WTC11 (cell line): ENCODE data around the gene RPL19.

ENCODE experiments used
- ATF2 ChIP-seq: sonication (generic); formaldehyde crosslinking; IDR thresholded peaks from 2 replicates; pipeline ENCODE4 v1.8.1; 2022; ENCODE audit warnings: low read depth, missing genetic modification reagents, borderline replicate concordance
- CREB1 ChIP-seq: sonication (generic); formaldehyde crosslinking; IDR thresholded peaks from 2 replicates; pipeline ENCODE4 v1.8.0; 2023; ENCODE audit warnings: mild to moderate bottlenecking, missing genetic modification reagents
- ESRRA ChIP-seq: sonication (generic); formaldehyde crosslinking; IDR thresholded peaks from 2 replicates; pipeline ENCODE4 v1.8.1; 2022; ENCODE audit warnings: mild to moderate bottlenecking, missing genetic modification reagents, borderline replicate concordance
- FOXJ3 ChIP-seq: sonication (generic); formaldehyde crosslinking; IDR thresholded peaks from 2 replicates; pipeline ENCODE4 v1.9.0; 2021; ENCODE audit warnings: missing genetic modification reagents, mild to moderate bottlenecking, borderline replicate concordance
- FOXP1 ChIP-seq: sonication (generic); formaldehyde crosslinking; IDR thresholded peaks from 2 replicates; pipeline ENCODE4 v1.8.0; 2022; ENCODE audit warnings: missing genetic modification reagents, mild to moderate bottlenecking, moderate library complexity, borderline replicate concordance
- NFATC4 ChIP-seq: fragments of 250-450 bp; sonication (Bioruptor Pico); IDR thresholded peaks from 2 replicates; pipeline ENCODE4 v1.9.0; 2021; ENCODE audit warnings: mild to moderate bottlenecking
- ZNF121 ChIP-seq: sonication (generic); formaldehyde crosslinking; IDR thresholded peaks from 2 replicates; pipeline ENCODE4 v1.8.0; 2023; ENCODE audit warnings: missing genetic modification reagents
- TF ChIP-seq, protein P1 (sequence below): fragments of 200-600 bp; IDR thresholded peaks from 2 replicates; pipeline ENCODE4 v1.8.0; 2022; ENCODE audit warnings: antibody characterized with exemption
- TF ChIP-seq, protein P2 (sequence below): sonication (generic); formaldehyde crosslinking; IDR thresholded peaks from 2 replicates; pipeline ENCODE4 v1.8.0; 2022; ENCODE audit warnings: mild to moderate bottlenecking, missing genetic modification reagents
- TF ChIP-seq, protein P3 (sequence below): sonication (generic); formaldehyde crosslinking; IDR thresholded peaks from 2 replicates; pipeline ENCODE4 v1.8.1; 2022; ENCODE audit warnings: low read depth, mild to moderate bottlenecking, moderate library complexity, missing genetic modification reagents, borderline replicate concordance
- TF ChIP-seq, protein P4 (sequence below): sonication (generic); formaldehyde crosslinking; IDR thresholded peaks from 2 replicates; pipeline ENCODE4 v1.8.1; 2022; ENCODE audit warnings: missing genetic modification reagents, borderline replicate concordance

GRCh38 chr17:39156491-39156890 is 43.6 kb upstream of the RPL19 start:
- no peak for TF ChIP-seq ESRRA (CRISPR knock-in tag)
- TF ChIP-seq, protein P1, sequence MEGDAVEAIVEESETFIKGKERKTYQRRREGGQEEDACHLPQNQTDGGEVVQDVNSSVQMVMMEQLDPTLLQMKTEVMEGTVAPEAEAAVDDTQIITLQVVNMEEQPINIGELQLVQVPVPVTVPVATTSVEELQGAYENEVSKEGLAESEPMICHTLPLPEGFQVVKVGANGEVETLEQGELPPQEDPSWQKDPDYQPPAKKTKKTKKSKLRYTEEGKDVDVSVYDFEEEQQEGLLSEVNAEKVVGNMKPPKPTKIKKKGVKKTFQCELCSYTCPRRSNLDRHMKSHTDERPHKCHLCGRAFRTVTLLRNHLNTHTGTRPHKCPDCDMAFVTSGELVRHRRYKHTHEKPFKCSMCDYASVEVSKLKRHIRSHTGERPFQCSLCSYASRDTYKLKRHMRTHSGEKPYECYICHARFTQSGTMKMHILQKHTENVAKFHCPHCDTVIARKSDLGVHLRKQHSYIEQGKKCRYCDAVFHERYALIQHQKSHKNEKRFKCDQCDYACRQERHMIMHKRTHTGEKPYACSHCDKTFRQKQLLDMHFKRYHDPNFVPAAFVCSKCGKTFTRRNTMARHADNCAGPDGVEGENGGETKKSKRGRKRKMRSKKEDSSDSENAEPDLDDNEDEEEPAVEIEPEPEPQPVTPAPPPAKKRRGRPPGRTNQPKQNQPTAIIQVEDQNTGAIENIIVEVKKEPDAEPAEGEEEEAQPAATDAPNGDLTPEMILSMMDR: no peak
- TF ChIP-seq, protein P2, sequence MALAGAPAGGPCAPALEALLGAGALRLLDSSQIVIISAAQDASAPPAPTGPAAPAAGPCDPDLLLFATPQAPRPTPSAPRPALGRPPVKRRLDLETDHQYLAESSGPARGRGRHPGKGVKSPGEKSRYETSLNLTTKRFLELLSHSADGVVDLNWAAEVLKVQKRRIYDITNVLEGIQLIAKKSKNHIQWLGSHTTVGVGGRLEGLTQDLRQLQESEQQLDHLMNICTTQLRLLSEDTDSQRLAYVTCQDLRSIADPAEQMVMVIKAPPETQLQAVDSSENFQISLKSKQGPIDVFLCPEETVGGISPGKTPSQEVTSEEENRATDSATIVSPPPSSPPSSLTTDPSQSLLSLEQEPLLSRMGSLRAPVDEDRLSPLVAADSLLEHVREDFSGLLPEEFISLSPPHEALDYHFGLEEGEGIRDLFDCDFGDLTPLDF (CRISPR knock-in tag): no peak
- no peak for TF ChIP-seq CREB1
- TF ChIP-seq, protein P3, sequence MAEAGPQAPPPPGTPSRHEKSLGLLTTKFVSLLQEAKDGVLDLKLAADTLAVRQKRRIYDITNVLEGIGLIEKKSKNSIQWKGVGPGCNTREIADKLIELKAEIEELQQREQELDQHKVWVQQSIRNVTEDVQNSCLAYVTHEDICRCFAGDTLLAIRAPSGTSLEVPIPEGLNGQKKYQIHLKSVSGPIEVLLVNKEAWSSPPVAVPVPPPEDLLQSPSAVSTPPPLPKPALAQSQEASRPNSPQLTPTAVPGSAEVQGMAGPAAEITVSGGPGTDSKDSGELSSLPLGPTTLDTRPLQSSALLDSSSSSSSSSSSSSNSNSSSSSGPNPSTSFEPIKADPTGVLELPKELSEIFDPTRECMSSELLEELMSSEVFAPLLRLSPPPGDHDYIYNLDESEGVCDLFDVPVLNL: no peak
- TF ChIP-seq NFATC4 (CRISPR knock-in tag): no peak
- TF ChIP-seq FOXP1: no peak
- TF ChIP-seq, protein P4, sequence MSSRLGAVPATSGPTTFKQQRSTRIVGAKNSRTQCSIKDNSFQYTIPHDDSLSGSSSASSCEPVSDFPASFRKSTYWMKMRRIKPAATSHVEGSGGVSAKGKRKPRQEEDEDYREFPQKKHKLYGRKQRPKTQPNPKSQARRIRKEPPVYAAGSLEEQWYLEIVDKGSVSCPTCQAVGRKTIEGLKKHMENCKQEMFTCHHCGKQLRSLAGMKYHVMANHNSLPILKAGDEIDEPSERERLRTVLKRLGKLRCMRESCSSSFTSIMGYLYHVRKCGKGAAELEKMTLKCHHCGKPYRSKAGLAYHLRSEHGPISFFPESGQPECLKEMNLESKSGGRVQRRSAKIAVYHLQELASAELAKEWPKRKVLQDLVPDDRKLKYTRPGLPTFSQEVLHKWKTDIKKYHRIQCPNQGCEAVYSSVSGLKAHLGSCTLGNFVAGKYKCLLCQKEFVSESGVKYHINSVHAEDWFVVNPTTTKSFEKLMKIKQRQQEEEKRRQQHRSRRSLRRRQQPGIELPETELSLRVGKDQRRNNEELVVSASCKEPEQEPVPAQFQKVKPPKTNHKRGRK (CRISPR knock-in tag): no peak
- no peak for TF ChIP-seq FOXJ3
- TF ChIP-seq ZNF121: no peak
- no peak for TF ChIP-seq ATF2
